H1 (cell line): ENCODE data around the gene HIVEP3. TPM values are rescaled to one million over a fixed set of nuclear protein-coding genes. Genes with fewer than 3 reads are reported as not detected.
A peak's percentile ranks its signal among the peaks of the same experiment; 100 is the strongest.

Experiments
- CTCF ChIA-PET: fragments of 300-600 bp; sonication (Branson Sonifier 250); formaldehyde crosslinking; loops from one replicate; lab custom pipeline; 2021; ENCODE audit not compliant: partially characterized antibody; lab: Charles Lee
- POLR2A ChIA-PET: fragments of 300-600 bp; sonication (Branson Sonifier 250); formaldehyde crosslinking; loops from one replicate; lab custom pipeline; 2021; ENCODE audit warnings: inconsistent platforms; ENCODE audit not compliant: partially characterized antibody; lab: Charles Lee
- DNase-seq, 2 experiments: peaks; one replicate each; pipeline versions ENCODE4 v3.0.0 to v3.0.0-alpha.2; 2010 to 2022; ENCODE audit warnings: low spot score in 2 of 2, low read depth in 1 of 2, mixed read lengths in 1 of 2
- FAIRE-seq: peaks from 2 replicates; lab custom pipeline; 2011; peaks lifted over from hg19 to GRCh38; lab: Jason Lieb, UNC
- H2AFZ ChIP-seq: 2 replicates; pipeline ENCODE4 v1.8.1; 2012; ENCODE audit warnings: low read length, inconsistent platforms
- H2AK5ac ChIP-seq: 2 replicates; pipeline ENCODE4 v1.6.1; 2013; ENCODE audit warnings: low read depth, low read length
- H2BK120ac ChIP-seq: replicated peaks from 2 replicates; pipeline ENCODE3; 2013; ENCODE audit warnings: low read depth, low read length, inconsistent platforms
- H2BK12ac ChIP-seq: 2 replicates; pipeline ENCODE4 v1.6.1; 2013; ENCODE audit warnings: low read depth, low read length
- H2BK15ac ChIP-seq: 2 replicates; pipeline ENCODE4 v1.6.1; 2013; ENCODE audit warnings: low read length
- H2BK20ac ChIP-seq: 2 replicates; pipeline ENCODE4 v1.6.1; 2013; ENCODE audit warnings: low read length
- H2BK5ac ChIP-seq: 2 replicates; pipeline ENCODE4 v1.6.1; 2013; ENCODE audit warnings: low read depth, low read length
- H3K14ac ChIP-seq: 2 replicates; pipeline ENCODE4 v1.6.1; 2013; ENCODE audit warnings: inconsistent platforms; ENCODE audit not compliant: insufficient read length
- H3K18ac ChIP-seq: 2 replicates; pipeline ENCODE4 v1.6.1; 2013; ENCODE audit warnings: low read length; ENCODE audit errors: extremely low read depth
- H3K23ac ChIP-seq: 2 replicates; pipeline ENCODE4 v1.6.1; 2013; ENCODE audit warnings: inconsistent platforms; ENCODE audit not compliant: insufficient read length
- H3K23me2 ChIP-seq: 2 replicates; pipeline ENCODE4 v1.6.1; 2013; ENCODE audit warnings: low read depth, low read length
- H3K27ac ChIP-seq: 2 replicates; pipeline ENCODE4 v1.6.1; 2011; ENCODE audit warnings: low read depth, low read length, inconsistent platforms
- H3K27me3 ChIP-seq, 4 experiments: replicated peaks in 1 of 4; 1 replicate in 1 of 4; 2 replicates in 3 of 4; pipeline versions ENCODE4 v1.6.1 to v1.8.1; 2011 to 2013; ENCODE audit warnings: low read length in 3 of 4, mild to moderate bottlenecking in 3 of 4, inconsistent platforms in 2 of 4, mixed read lengths in 2 of 4, moderate library complexity in 1 of 4; ENCODE audit not compliant: control insufficient read depth in 3 of 4, insufficient read depth in 3 of 4; ENCODE audit errors: extremely low read depth in 1 of 4
- H3K36me3 ChIP-seq, 4 experiments: 2 replicates each; pipeline versions ENCODE4 v1.6.1 to v1.8.1; 2011 to 2013; ENCODE audit warnings: mild to moderate bottlenecking in 4 of 4, low read length in 3 of 4, moderate library complexity in 2 of 4, control low read depth in 1 of 4, inconsistent platforms in 1 of 4; ENCODE audit not compliant: insufficient read depth in 4 of 4, control insufficient read depth in 2 of 4
- H3K4ac ChIP-seq: replicated peaks from 2 replicates; pipeline ENCODE3; 2013; ENCODE audit warnings: low read length, low read depth, mixed read lengths, inconsistent platforms; ENCODE audit not compliant: insufficient read length
- H3K4me1 ChIP-seq, 4 experiments: replicated peaks in 1 of 4; 1 replicate in 1 of 4; 2 replicates in 3 of 4; pipeline versions ENCODE4 v1.6.1 to v1.8.1; 2011 to 2013; ENCODE audit warnings: low read length in 3 of 4, inconsistent platforms in 2 of 4, mixed read lengths in 1 of 4; ENCODE audit not compliant: insufficient read depth in 4 of 4, control insufficient read depth in 3 of 4
- H3K4me2 ChIP-seq, 2 experiments: 2 replicates each; pipeline versions ENCODE4 v1.6.1 to v1.8.1; 2011 to 2013; ENCODE audit warnings: low read depth in 2 of 2, low read length in 2 of 2, control low read depth in 1 of 2, inconsistent platforms in 1 of 2, mild to moderate bottlenecking in 1 of 2; ENCODE audit not compliant: insufficient read depth in 1 of 2
- H3K4me3 ChIP-seq, 4 experiments: fragments of 200-600, 300-600 bp in 1 of 4; sonication (generic), shearing (Covaris generic), sonication (Bioruptor Twin) in 1 of 4; 2 replicates each; pipeline versions ENCODE4 v1.5.1 to v1.8.1; 2011 to 2016; ENCODE audit warnings: low read length in 4 of 4, low read depth in 3 of 4, control low read depth in 2 of 4, inconsistent platforms in 2 of 4, mild to moderate bottlenecking in 2 of 4, mixed read lengths in 1 of 4, moderate library complexity in 1 of 4; ENCODE audit not compliant: insufficient read depth in 2 of 4; ENCODE audit errors: extremely low read depth in 1 of 4
- H3K56ac ChIP-seq: replicated peaks from 2 replicates; pipeline ENCODE3; 2013; ENCODE audit warnings: low read depth, mild to moderate bottlenecking, mixed read lengths, low read length, inconsistent platforms; ENCODE audit not compliant: insufficient read length
- H3K79me1 ChIP-seq: 2 replicates; pipeline ENCODE4 v1.6.1; 2013; ENCODE audit warnings: low read depth, low read length, control low read depth
- H3K79me2 ChIP-seq, 2 experiments: 2 replicates each; pipeline versions ENCODE4 v1.6.1 to v1.8.1; 2012 to 2013; ENCODE audit warnings: low read length in 2 of 2, mild to moderate bottlenecking in 2 of 2, inconsistent platforms in 1 of 2; ENCODE audit not compliant: insufficient read depth in 2 of 2, control insufficient read depth in 1 of 2
- H3K9ac ChIP-seq, 4 experiments: replicated peaks in 1 of 4; 1 replicate in 1 of 4; 2 replicates in 3 of 4; pipeline versions ENCODE4 v1.6.1 to v1.8.1; 2011 to 2013; ENCODE audit warnings: low read depth in 3 of 4, low read length in 3 of 4, control low read depth in 2 of 4, mild to moderate bottlenecking in 2 of 4, moderate library complexity in 2 of 4, inconsistent platforms in 1 of 4; ENCODE audit errors: extremely low read depth in 1 of 4
- H3K9me3 ChIP-seq, 2 experiments: 2 replicates each; pipeline versions ENCODE4 v1.6.1 to v1.8.1; 2012 to 2013; ENCODE audit warnings: mild to moderate bottlenecking in 2 of 2, moderate library complexity in 2 of 2, control low read depth in 1 of 2, inconsistent platforms in 1 of 2, low read depth in 1 of 2, low read length in 1 of 2, mixed read lengths in 1 of 2; ENCODE audit not compliant: insufficient read depth in 2 of 2
- H4K20me1 ChIP-seq, 2 experiments: replicated peaks in 1 of 2; 2 replicates each; pipeline versions ENCODE3 to v1.8.1; 2011 to 2013; ENCODE audit warnings: inconsistent platforms in 2 of 2, low read length in 2 of 2, mild to moderate bottlenecking in 1 of 2; ENCODE audit not compliant: insufficient read depth in 2 of 2, control insufficient read depth in 1 of 2
- H4K5ac ChIP-seq: 2 replicates; pipeline ENCODE4 v1.6.1; 2013; ENCODE audit warnings: low read length, low read depth, mixed read lengths, inconsistent platforms; ENCODE audit not compliant: insufficient read length
- H4K8ac ChIP-seq: 2 replicates; pipeline ENCODE4 v1.8.0; 2013; ENCODE audit warnings: mild to moderate bottlenecking, moderate library complexity, low read length, inconsistent platforms; ENCODE audit not compliant: insufficient read depth; ENCODE audit errors: extremely low read depth
- H4K91ac ChIP-seq: replicated peaks from 2 replicates; pipeline ENCODE3; 2013; ENCODE audit warnings: low read length, mixed read lengths, inconsistent platforms; ENCODE audit not compliant: insufficient read length
- ASH2L ChIP-seq: fragments of 200-600, 300-600 bp; sonication (generic); IDR thresholded peaks from one replicate; pipeline ENCODE4 v1.7.1; 2017; ENCODE audit warnings: low read length
- BCL11A ChIP-seq, 2 experiments: IDR thresholded peaks; one replicate each; pipeline ENCODE4 v1.6.1; 2011; ENCODE audit warnings: low read depth in 2 of 2, low read length in 2 of 2, mild to moderate bottlenecking in 2 of 2
- EGR1 ChIP-seq: IDR thresholded peaks from 2 replicates; pipeline ENCODE4 v1.6.1; 2011; ENCODE audit warnings: low read depth, low read length, borderline replicate concordance
- EP300 ChIP-seq, 2 experiments: IDR thresholded peaks; 1 replicate in 1 of 2; 2 replicates in 1 of 2; pipeline ENCODE4 v1.6.1; 2011 to 2012; ENCODE audit warnings: low read depth in 2 of 2, low read length in 2 of 2, mild to moderate bottlenecking in 2 of 2, borderline replicate concordance in 1 of 2, inconsistent platforms in 1 of 2, moderate library complexity in 1 of 2
- NRF1 ChIP-seq: IDR thresholded peaks from 2 replicates; pipeline ENCODE4 v1.6.1; 2011; ENCODE audit warnings: mild to moderate bottlenecking, low read depth, low read length, improper control_type of control experiment
- SIRT6 ChIP-seq: IDR thresholded peaks from one replicate; pipeline ENCODE4 v1.7.1; 2012; ENCODE audit warnings: low read length, inconsistent platforms
- WGBS, 2 experiments: shearing (Covaris generic) in 1 of 2; methylation state at CpG; one replicate each; pipeline versions ENCODE4 v1.1.6 to v1.1.7; 2013 to 2015; ENCODE audit warnings: low lambda C conversion rate in 2 of 2, mixed read lengths in 2 of 2, inconsistent platforms in 1 of 2, low coverage in 1 of 2, missing lambda C conversion rate in 1 of 2; ENCODE audit not compliant: insufficient replicate concordance in 2 of 2, insufficient coverage in 1 of 2, insufficient read length in 1 of 2; ENCODE audit errors: extremely low coverage in 1 of 2, missing lambda C conversion rate in 1 of 2; 5-methylcytosine and 5-hydroxymethylcytosine counted together
- polyA plus RNA-seq, 7 experiments: library from polyadenylated mRNA; depleted of rRNA in 3 of 7; stranded (reverse) in 5 of 7; unstranded in 2 of 7; fragments of >200 nt in 5 of 7; fragments of 200-250 nt in 2 of 7; gene quantifications; 1 replicate in 5 of 7; 2 replicates in 1 of 7; 4 replicates in 1 of 7; pipeline versions ENCODE4 v1.2.1 to v1.2.3, GENCODE V29; 2011 to 2013; ENCODE audit warnings: missing spikeins in 2 of 7, mixed read lengths in 2 of 7
- total RNA-seq: library from RNA; stranded (reverse); fragmentation: NEBNext Ultra II Directional; extraction: Animal tissue kit (Norgen Biotek cat#: 25700); gene quantifications from 2 replicates; pipeline ENCODE4 v1.2.1, GENCODE V29; 2021

Gene HIVEP3
- total and polyA plus RNA-seq, 2 of the 8 experiments (the other 6 are each of a cell fraction or from before 2014, with no cell fraction given), result 0.24 to 0.69 TPM

GRCh38 chr1:41919131-41919530 lies 409 bp upstream of the HIVEP3 start:
- DNase-seq, result no peak
- no peak overlapping the region for H3K4ac ChIP-seq
- no peaks in the 10 kb centered on the region for H3K36me3 ChIP-seq
- H3K27me3 ChIP-seq, result peaks cover 14 to 36% (median 30%) of the 10 kb centered on the region in 4 experiments
- no peak overlapping the region for H2AFZ ChIP-seq
- no peak overlapping the region for H3K9ac ChIP-seq
- H4K91ac ChIP-seq, result no peak overlapping the region
- H2AK5ac ChIP-seq, result no peak overlapping the region
- H3K18ac ChIP-seq, result no peak overlapping the region
- no peak for FAIRE-seq
- no peak overlapping the region for H3K56ac ChIP-seq
- no peak overlapping the region for H4K5ac ChIP-seq
- no peaks in the 10 kb centered on the region for H3K79me2 ChIP-seq
- peak overlapping the region in 1 of 4 experiments; percentile 57; a peak in 2 of 8 replicates for H3K4me3 ChIP-seq
- ChIA-PET CTCF (interaction anchor here (1.3 to 2.0 kb wide), 3 partner anchors 10 to 340 kb away, joined by 3 to 8 read pairs (median 5); no protein-coding TSS in a partner anchor), POLR2A (interaction anchor here (1.3 kb wide), 1 partner anchor 9 kb away, joined by 3 read pairs; no protein-coding TSS in a partner anchor)
- H3K9me3 ChIP-seq, result peaks cover 0 to 4% of the 10 kb centered on the region in 2 experiments; a peak in 1 of 4 replicates
- peaks cover 0 to 1% of the 10 kb centered on the region in 2 experiments for H4K20me1 ChIP-seq
- no peak overlapping the region for H2BK5ac ChIP-seq
- no peak overlapping the region for H2BK20ac ChIP-seq
- no peak overlapping the region for H3K27ac ChIP-seq
- peaks cover 7% of the 10 kb centered on the region for H3K23me2 ChIP-seq
- no peak overlapping the region for H3K14ac ChIP-seq
- 64% methylated on average over 9 of the region's 9 CpGs; no CpG with 5 or more reads in 1 of the 2 experiments for WGBS, 2 experiments
- no peak overlapping the region for H4K8ac ChIP-seq
- no peak overlapping the region for H2BK12ac ChIP-seq
- no peak overlapping the region for H3K23ac ChIP-seq
- H3K4me1 ChIP-seq, result peaks cover 8 to 22% (median 12%) of the 10 kb centered on the region in 4 experiments
- H2BK15ac ChIP-seq, result no peak overlapping the region
- no peak for TF ChIP-seq EGR1
- no peak for TF ChIP-seq NRF1
- TF ChIP-seq SIRT6, result no peak
- no peak for TF ChIP-seq BCL11A (IDR thresholded peaks at IDR 0.05; ENCODE audit: low read depth in 2 of 2, low read length in 2 of 2)
- TF ChIP-seq ASH2L, result no peak
- TF ChIP-seq EP300 (IDR thresholded peaks at IDR 0.05; ENCODE audit: borderline replicate concordance in 1 of 2, low read depth in 2 of 2, low read length in 2 of 2), result no peak
- H2BK120ac ChIP-seq, result no peak overlapping the region
- H3K79me1 ChIP-seq, result no peaks in the 10 kb centered on the region
- H3K4me2 ChIP-seq, result peak overlapping the region; percentile 81 to 95
